ENCODE measurements around the gene HOXD3.

Gene HOXD3

DNA sequence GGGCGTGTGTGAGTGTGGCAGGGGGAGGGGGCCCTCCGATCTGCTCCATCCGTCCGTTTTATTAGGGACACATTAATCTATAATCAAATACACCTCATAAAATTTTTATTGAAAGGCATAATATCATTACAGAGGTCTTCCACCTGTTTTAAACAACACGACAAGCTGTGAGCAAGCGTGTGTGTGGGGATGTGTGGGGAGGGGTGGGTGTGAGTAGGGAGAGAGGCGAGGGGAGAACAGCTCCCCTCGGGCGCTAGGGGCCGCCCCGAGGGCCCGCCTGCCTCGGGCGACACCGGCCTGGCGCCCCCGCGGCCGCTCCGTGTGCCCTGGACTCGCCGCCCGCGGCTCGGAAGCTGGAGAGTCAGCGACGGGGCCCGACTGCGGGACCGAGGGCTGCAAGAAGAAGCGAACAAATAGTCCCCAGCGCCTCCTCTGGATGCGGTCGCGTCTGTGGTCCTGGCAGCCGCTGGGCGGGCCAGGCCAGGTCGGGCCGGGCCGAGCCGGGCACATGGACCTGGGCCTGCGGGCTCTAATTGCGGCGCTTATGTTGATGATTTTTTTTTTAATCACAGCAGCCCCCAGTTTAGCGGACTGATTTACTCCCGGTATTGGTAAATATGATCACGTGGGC is 34.9 kb upstream of the HOXD3 start:
- DNase-seq = no peak

DNA sequence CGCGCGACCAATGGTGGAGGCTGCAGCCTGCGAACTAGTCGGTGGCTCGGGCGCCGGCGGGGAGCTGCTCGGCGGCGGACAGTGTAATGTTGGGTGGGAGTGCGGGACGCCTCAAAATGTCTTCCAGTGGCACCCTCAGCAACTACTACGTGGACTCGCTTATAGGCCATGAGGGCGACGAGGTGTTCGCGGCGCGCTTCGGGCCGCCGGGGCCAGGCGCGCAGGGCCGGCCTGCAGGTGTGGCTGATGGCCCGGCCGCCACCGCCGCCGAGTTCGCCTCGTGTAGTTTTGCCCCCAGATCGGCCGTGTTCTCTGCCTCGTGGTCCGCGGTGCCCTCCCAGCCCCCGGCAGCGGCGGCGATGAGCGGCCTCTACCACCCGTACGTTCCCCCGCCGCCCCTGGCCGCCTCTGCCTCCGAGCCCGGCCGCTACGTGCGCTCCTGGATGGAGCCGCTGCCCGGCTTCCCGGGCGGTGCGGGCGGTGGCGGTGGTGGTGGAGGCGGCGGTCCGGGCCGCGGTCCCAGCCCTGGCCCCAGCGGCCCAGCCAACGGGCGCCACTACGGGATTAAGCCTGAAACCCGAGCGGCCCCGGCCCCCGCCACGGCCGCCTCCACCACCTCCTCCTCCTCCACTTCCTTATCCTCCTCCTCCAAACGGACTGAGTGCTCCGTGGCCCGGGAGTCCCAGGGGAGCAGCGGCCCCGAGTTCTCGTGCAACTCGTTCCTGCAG is 34.3 kb upstream of the HOXD3 start, which contains the start of gene HOXD9:
TSS of gene HOXD9 (plus strand) at position 37 of the 728 bp plus-strand sequence. CDS start at position 87, 50 bp downstream.
- DNase-seq = no peak

DNA sequence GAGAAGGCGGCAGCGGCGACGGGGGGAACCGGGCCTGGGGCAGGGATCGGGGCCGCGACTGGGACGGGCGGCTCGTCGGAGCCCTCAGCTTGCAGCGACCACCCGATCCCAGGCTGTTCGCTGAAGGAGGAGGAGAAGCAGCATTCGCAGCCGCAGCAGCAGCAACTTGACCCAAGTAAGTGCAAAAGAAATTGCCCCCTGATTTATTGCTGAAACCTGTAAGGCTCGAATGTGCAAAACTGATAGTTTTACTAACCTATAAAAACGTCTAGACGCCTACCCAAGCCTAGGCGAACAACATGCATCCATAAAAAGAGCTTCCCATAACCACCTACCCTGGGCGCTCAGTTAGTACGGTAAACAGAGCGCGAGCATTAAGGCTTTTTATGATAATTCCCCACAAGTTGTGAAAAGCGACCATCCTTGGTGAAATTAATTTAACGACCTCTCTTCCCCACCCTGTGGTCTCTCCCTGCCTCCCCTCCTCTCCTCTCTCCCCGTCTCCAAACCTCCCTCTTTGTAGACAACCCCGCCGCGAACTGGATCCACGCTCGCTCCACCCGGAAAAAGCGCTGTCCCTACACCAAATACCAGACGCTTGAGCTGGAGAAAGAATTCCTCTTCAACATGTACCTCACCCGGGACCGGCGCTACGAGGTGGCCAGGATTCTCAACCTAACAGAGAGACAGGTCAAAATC is 33.5 kb upstream of the HOXD3 start:
- DNase-seq = no peak

DNA sequence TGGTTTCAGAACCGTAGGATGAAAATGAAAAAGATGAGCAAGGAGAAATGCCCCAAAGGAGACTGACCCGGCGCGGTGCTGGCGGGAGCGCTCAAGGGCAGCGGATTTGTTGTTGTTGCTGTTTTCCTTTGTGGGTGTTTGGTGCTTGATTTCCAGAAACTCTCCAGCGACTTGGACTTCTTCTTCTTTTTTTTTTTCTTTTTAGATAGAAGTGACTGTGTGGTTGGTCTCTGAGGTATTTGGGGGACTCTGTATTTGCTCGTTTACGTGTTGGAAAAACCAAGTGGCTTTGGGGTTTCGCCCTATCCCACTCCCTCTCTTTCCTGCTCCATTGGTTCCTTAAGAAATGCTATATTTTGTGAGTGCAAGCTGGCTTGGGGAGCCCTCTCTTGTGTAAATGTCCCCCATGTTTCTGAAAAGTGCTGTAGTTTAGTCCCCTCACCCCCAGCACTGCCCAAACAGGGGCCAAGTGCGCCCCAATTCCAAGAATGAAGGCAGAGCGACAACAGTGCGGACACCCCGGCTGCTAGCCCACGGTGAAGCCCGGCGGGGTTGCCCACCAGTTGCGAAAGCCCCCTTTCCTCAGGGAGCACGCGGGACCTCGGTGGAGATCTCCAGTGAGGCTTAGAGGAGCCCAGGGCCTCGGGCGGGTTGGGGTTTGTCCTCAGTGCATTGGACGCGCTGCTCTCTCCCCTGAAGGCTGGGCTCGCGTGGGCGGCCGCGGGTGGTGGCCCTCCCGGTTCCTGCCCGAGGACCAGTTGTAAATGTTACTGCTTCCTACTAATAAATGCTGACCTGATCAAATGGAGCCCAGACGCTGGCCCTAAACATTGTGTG is 32.8 kb upstream of the HOXD3 start:
- no peak for DNase-seq

DNA sequence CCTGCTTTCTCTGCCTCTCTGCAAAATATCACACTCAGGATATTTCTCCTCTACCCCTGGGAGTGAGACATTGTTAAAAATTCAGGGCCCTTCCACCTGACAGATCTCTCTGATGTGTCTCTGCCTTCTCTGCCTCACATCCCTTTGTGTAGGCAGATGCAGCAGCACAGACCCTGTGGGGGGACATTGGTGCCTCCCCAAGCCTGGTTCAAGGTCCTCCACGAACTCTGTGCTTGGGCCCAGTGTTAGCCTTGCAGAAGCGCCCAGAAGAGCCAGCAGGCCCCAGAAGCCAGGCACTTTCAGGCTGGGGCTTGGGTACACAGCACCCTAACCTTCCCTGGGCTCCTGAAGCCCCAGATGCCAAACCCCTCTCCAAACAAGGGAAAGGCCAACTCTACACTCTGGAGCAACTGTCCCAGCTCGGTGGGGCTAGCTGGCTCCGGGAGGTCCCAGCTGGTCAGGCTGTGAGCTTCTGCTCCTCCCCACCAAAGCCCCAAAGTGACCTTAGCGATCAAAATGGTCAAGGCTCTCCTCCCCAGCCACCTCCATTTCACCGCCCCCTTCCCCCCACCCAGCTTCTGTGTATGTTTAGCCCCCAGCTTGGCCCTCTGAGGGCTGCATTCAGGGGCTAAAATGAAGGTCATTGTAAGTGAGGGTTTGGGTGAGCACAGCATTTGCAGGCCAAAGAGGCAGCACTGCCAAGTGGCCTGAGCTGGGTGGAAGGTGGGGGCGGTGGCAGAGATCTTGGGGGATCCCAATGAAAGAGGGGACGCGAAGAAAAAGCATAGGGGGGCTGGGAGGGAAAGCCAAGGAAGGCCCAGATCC is 31.9 kb upstream of the HOXD3 start:
- DNase-seq = no peak

DNA sequence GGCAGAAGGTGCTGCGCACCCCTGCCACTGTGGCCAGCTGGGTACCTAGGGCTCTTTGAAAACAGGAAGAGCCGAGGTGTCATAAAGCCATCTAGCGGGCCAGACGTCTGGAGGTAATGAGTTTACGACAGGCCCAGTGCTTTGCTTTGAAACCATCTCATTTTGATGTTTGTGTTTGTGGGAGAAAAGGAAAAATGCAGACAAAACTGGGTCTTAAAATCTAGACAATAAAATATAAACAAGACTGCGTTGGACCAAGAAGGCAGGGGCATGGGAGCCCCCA is 31.4 kb upstream of the HOXD3 start:
- no peak for DNase-seq

DNA sequence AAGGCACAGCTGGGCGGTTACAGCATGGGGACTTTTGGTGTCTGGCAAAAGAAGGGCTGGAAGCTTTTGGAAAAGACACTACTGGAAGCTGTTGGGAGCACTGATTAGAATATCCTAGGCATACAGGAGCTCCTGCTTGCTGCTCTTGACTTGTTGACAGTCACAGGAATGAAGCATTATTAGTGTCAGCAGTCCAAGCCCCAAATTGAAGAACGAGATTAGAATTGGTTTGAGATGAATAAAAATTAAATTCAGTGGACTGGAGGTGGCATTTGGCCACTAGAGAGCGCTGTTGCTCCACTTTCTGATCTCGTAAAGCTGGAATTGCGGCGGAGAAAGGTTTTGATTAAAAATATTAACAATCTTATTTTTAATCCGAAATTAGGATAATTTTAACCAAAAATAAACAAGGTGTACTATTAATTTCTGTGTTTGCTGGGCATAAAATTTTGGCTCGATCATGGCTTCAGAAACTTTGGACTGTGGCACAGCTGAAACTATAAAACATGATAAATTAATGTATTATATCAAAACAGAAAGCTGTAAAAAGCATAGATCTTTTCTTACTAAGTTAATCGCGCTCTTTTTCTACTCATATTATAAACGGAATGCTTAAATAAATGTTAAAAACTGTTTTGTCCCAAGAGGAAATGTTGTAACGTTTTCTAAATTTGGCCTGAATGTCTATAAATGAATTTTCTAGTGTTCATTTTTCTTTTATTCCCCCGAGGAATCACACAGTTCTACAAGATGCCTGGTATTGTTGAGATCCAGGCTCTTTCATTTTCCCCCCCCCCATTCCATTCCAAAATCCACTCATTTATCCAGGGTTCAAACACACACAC is 30.0 kb upstream of the HOXD3 start:
- DNase-seq = peak; percentile 87

DNA sequence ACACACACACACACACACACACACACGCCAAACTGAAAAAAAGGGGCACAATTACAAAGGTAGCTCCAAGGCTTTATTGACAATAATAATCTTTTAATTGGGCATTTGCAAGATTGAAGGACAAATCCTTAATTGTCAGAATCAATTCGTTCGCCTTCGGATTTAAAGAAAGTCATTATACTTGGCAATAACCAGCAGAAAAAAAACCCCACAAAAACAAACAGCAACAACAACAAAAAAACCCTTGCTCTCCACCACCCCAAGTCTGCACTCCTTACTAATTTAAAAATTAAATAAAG is 29.4 kb upstream of the HOXD3 start:
- no peak for DNase-seq

DNA sequence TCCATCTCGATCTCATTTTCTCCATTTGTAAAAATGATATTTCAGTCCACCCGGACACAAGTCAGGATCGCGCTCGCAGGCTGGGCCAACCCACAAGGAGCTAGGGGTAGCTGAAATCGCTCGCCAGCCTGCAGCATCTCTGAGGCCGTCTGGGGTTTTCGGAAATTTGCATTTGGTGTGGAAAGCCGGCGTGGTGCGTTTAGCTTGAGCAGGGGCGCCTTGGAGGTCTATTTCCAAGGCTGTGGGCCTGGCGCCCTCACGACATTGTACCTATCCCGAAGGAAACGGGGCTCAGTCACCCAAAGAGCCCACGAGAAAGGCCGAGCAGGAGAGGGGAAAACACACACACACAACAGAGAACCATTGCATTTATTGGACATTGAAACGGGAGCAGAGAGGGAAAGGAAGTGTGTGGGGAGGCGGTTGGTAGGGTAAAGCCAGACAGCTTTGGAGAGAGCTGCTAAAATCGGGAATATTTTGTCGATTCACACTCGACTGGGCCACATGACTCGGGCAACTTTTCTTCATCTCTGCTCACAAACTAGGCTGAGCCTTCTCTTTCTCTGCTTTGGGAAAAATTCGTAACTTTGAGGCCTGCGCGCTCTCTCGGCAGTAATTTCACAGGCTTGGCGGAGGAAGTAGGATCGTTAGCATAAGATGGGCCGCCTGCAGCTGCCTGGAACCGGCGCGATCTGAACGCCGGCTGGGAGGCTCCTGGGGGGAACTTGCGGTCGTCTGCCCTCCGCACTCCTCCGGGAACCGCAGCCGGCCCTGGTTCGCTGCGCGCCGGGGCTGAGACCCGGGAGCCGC is 28.7 kb upstream of the HOXD3 start:
- DNase-seq = no peak

DNA sequence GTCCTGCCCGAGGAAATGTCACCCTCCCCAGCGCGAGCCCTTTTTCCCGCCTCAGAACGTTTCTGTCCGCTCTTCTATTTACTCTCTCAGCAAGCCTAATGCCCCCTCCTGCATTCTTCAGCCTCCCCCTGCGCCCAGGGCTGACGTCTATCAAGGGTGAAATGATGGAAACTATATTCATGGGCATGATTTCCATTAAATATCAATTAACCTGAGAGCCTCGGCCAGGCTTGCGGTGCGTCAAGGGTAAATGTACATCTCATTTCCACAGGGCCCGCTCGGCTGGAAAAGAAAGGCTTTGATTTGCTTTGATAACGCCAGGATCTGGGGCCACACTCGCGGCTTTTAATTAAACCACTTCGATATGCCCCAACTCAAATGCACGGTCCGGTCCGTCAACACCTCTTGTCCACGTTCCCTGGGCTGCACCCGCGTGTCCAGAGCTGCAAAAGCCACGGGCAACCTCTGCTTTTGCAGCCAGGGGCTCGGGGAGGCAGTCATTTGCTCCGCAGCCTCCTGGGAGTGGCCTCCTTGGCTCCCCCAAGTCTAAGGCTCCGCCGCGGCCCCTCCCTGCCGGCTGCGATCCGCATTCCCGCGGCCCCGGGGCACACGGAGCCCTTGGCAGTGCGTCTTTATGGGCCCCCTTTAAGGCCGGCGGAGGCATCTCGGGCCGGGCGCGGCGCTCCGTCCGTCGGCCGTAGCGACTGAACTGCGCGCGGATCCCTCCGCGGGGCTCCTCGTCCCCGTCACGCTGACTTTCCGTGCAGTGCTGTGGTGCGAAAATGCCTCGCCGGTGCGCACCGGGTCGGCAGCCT is 27.9 kb upstream of the HOXD3 start, which contains the start of gene HOXD8:
TSS of gene HOXD8 (plus strand) at position 724 of the 815 bp plus-strand sequence. CDS start 662 bp downstream, outside the sequence.
- DNase-seq = no peak

DNA sequence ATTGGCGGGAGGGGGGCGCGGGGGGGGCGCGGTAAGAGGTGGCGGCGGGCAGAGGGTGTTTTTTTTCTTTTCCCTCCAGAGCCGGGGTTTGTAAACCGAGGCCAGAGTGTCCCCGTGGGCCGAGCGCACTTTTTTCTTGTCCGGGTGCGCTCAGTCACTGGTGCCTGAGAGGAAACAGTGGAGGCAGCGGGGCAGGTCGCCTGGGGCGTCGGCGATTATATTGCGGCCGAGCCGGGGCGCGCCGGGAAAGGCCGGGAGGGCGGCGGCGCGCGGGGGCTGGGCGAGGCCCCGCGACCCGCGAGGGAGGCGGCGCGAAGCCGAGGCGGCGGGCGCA is 27.3 kb upstream of the HOXD3 start:
- no peak for DNase-seq

DNA sequence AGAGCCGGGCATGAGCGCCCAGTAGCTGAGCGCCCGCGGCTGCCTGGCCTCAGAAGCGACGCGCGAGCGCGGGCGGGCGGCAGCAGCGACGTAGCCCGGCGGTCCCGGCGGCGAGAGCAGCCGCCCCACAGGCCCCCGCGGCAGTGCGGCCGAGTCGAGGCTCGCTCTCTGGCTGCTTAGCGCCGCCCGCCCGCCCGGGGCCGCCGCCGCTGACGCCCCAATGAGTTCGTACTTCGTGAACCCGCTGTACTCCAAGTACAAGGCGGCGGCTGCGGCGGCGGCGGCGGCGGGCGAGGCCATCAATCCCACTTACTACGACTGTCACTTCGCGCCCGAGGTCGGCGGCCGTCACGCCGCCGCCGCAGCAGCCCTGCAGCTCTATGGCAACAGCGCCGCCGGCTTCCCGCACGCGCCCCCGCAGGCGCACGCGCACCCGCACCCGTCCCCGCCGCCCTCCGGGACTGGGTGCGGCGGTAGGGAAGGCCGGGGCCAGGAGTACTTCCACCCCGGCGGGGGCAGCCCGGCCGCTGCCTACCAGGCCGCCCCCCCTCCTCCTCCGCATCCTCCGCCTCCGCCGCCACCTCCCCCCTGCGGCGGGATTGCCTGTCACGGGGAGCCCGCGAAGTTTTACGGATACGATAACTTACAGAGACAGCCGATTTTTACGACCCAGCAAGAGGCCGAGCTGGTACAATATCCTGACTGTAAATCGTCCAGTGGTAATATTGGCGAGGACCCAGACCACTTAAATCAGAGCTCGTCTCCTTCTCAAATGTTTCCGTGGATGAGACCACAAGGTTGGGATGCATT is 26.8 kb upstream of the HOXD3 start:
- DNase-seq = no peak

DNA sequence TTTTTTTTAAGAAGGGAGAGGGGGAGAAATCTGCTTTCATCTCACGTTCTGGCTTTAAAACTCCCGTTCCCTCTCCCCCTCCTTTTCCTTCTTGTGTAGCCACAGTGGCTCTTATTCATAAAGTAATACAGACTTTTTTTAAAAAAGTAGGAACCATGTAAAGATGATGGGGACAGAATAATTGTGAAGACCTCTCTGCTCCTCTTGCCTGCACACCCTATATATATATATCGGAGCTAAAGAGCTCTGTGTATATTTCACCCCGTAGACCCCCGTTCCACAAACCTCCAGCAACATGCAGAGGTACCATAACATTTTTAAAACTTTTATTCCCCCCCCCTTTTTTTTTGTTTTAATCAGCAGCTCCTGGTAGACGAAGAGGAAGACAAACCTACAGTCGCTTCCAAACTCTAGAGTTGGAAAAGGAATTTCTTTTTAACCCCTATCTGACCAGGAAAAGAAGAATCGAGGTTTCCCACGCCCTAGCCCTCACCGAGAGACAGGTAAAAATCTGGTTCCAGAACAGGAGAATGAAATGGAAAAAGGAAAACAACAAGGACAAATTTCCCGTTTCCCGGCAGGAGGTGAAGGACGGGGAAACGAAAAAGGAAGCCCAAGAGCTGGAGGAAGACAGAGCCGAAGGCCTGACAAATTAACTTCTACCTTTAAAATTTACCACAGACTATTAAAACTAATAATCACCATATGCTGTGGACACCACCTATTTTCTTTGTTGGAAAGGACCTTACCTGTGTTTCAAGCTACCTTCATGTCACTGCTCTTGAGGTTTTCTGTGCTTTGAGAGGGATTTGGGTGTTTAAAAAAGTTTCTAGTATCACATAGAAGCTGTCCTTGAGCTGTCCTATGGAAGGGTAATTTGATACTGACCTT is 25.9 kb upstream of the HOXD3 start:
- no peak for DNase-seq

DNA sequence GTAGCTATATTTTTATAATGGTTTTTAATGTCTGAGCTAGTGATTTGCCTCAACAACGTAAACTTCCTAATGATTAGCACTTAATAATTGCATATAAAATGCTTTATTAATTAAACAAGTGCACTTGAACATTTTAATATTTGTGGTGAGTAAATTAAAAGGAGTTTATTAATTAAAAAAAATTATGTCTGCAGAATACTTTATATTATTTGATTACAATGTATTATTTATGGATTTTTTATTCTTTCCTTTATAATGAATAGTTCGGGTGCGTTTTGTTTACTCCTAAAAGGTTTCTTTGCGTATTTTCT is 25.3 kb upstream of the HOXD3 start:
- DNase-seq = no peak

DNA sequence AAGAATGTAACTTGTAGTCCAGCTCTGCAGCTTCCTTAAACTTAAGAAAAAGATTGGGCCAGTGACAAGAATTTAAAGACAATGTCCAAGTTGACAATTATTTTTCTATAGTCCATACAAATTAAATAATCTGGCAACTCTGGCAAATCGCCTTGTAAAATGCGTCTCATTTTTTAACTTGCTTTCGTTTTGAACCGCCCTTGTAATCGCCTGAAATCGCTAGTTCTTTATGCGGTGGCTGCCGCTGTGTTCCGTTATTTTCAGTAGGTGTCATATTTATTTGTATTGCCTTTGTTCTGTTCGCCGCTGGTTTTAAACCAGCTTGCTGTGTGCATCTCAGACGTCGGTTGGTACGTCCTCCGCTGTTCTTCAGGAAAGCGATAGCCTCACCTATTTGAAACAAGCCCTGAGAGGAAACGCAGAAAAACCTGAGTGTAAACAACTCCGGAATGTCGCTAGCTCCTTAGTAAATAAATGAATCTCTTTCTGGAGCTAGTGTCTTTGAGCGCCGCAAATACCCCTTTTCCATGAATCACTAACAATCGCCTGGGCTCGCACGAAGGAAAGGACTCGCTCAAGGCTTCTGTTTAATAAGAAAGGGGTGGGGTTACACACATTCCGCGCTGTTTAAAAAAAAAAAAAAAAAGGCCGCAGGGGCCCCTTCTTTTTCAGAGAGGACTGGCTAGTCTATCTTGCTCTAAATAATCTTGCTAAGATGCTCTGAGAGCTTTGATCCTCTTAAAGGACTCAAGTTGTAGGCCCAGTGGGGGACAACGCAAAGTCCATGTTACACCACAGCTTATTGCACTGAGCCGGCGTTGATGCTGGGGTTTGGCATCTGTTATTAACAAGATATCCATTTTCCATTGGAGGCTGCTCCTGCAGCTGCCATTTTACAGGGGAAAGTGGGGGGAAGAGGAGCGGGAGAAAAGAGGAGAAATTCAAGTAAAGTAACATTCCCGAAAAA is 24.6 kb upstream of the HOXD3 start:
- no peak for DNase-seq

DNA sequence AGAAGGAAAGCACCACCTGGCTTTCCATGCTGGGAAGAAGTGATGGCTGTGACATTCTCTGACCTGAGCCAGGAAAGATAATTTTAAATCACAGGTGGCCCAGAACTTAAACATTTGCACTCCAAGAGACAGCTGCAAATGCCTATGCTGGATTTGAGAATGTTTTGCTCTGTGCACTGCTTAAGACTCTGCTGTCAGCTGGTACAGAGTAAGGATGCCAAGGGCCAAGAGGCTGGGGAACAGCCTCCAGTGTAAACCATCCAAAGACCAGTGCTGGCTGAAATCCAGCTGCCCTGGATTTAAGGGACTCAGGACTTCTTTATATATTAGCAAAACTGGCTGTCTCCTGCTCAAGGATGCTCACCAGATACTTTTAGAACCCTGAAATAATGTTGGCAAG is 23.7 kb upstream of the HOXD3 start:
- DNase-seq = no peak

DNA sequence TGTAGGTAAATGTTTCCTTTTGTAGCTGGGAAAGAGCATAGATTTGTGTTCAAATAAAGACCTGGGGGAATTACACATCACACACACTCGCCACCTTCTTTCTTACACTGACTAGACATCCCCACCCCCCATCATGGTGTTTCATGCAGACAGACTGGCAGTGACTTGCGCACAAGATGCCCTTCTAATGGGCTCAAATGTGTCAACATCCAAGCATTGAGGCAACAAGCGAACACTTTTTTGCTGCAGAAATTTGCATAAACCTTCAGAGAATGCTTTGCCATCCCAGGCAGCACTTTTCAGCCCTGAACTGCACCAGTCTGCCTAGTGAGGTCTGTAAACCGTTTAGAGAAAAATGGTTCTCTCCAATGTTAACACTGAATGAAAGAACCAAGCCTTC is 23.1 kb upstream of the HOXD3 start:
- no peak for DNase-seq

All from activated effector memory CD4-positive, alpha-beta T cell treated with anti-CD3 and anti-CD28 coated beads, Interleukin-2, amount 50 U/mL, for 16 hours (primary cell).